Stimulated activated CD4-positive, alpha-beta T cell treated with anti-CD3 and anti-CD28 coated beads, Interleukin-4, amount 100 ng/mL, for 24 hours (primary cell): Measurements from ENCODE around the gene BAIAP3.

Source experiments
- DNase-seq: peaks from one replicate; pipeline ENCODE4 v3.0.0-alpha.2; 2020

Gene BAIAP3

DNA sequence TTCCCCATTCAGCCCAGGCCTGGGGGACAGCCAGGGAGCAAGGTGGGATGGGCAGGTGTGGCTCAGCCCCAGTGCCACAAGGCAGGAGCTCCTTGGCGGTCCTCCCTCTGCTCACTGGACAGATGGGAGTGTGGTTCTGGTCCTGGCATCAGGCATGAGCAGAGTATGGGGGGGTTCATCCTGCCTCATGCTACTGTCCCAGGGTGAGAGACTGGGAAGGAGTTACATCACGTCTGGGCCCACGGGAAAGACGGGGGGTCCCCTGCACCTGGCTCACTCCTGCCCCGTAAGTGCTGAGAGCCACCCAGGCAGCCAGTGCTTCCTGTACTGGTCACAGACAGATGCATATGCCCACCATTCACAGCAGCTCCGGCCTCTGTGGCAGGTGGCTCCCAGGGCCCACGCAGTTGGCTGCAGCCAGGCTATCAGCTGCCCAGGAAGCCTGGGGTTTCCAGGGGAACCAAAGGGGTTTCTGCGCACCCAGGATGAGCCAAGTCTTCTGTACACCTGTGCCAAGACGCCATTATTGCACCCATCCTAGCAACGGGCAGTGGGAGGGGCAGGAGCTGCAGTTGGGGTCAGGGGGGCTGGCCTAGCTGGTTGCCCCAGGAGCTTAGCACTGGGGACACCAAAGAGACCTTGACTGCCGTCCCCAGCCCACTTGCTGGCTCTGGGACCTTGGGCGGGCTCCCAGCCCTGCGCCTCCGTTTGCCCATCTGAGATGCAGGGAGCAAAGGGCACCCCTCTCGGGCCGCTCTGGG is 1.9 kb downstream of the BAIAP3 start:
- DNase-seq: no peak

DNA sequence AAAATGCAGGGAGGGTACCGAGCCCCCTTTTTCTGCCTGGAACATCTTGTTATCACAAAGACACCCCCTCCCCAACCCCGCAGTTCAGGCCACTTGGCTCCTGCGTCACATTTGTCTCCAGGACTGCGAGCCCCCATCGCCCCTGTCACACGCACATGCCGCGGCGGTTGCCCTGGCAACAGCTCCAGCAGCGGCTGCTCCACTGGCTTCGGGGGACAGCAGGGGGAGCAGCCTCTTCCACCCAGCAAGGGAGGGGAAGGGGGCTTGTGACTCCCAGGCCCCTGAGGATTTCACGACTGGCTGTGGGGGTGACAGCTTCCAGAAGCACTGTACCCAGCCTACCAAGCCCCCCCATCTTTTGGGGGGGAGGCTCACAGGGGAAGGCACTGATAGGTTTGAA is 2.6 kb downstream of the BAIAP3 start:
- DNase-seq: no peak

DNA sequence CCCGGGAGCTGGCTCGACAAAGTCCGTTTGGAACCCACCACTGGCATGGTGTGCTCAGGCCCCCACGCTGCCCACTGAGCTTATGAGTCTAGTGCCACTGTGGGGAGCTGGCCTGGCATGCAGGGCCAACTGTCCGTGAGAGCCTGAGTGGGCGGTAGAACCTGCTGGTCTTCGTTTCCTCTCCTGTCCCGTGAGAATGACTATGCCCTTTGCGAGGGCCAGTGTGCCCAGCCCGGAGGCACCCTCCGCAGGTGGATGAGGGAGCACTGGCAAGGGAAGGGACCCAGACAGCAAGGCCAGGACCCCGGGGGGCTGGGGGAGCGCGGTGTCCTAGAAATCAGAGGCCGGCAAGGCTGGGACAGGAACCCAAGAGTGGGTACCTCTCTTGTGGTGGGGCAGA is 3.2 kb downstream of the BAIAP3 start:
- DNase-seq: no peak

DNA sequence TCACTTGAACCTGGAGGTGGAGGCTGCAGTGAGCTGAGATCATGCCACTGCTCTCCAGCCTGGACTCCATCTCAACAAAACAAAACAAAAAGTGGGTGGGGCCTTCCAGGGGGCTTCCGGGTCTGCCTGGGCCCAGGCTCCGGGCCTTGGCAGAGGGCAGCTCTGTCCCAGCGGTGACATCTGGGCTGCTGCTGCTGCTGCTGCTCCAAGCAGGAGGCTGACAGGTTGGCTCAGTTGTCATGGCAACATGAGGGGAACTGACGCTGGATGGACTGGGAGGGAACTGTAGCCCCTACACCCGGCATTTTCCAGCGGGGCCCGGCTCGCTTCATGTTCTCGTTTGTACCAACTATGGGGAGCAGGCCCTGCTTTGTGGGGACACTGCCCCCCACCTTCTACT is 4.0 kb downstream of the BAIAP3 start:
- no peak for DNase-seq

DNA sequence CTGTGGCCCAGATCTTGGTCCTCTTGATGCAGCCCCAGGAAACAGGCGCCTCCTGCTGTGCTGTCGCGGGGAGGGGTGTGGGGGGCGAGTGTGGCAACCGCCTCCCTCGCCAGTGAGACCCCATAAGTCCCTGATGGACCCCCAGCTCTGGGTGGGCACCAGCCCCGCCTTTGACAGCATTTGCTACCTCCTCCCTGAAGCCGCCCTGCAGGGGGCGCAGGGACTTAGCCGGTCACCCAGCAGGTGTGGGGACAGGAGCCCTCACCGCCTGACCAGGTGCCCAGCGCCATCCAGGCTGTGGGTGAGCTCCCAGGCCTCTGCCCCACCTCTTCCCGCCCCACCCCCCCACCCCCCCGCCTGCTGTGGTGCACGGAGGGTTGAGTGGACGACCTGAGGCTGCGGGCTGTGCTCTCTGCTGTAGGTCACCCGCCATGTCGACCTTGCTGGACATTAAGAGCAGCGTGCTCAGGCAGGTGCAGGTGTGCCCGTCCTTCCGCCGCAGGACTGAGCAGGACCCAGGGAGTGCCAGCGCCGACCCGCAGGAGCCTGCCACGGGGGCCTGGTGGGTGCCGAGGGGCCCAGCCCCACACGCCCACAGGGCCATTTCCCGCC is 4.8 kb downstream of the BAIAP3 start:
- no peak for DNase-seq

DNA sequence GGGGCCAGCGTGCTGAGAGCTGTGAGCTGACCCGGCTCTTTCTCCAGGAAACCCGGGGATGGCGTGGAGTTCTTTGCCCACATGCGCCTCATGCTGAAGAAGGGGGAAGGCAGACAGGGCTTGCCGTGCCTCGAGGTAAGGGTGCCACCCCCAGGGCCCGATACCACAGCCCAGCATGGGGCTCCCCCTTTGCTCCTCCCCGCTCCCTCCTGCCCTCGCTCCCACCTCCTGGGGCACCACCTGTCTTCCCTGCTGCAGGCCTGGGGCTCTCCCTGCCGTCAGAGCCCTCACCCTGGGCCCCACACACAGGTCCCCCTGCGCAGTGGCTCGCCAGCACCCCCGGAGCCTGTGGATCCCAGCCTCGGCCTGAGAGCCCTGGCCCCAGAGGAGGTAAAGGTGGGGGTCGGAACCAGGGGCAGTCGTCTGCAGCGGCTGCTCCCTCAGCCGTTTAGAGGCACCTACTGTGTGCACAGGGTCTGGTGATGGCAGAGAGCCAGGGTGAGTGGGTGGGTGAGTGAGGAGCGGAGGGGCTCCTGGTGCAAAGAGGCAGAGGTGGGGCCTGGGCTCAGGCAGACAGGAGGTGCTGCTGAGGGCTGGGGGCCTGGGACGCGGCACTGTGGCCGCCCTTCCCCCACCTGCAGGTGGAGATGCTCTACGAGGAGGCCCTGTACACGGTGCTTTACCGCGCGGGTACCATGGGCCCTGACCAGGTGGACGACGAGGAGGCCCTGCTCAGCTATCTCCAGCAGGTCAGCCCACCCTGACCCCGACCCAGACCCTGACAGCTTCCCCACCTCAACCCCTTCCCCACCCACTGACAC is 5.6 kb downstream of the BAIAP3 start:
- DNase-seq: no peak

DNA sequence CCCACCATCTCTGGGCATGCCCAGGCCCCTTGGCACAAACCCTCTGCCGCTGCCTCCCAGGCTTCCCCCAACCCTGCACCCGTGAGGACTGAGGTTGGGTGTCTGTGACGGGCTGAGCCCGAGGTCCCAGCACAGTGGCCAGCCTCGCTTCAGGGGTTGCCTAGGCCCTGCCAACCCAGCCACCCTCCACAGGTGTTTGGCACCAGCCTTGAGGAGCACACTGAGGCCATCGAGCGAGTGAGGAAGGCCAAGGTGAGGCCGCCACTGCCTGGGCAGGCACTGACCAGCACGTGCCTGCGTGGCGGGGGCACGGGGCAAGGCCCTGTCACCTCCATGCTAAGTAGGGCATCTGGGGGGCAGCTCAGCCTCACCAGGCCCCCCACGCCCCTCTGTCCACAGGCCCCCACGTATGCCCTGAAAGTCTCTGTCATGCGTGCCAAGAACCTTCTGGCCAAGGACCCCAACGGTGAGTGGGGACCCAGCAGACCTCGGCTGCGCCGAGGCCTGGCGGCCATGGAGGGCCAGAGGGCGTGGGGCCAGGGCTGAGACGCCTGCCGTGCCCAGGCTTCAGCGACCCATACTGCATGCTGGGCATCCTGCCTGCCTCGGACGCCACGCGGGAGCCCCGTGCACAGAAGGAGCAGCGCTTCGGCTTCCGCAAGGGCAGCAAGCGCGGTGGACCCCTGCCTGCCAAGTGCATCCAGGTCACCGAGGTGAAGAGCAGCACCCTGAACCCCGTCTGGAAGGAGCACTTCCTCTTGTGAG is 7.5 kb downstream of the BAIAP3 start:
- no peak for DNase-seq

DNA sequence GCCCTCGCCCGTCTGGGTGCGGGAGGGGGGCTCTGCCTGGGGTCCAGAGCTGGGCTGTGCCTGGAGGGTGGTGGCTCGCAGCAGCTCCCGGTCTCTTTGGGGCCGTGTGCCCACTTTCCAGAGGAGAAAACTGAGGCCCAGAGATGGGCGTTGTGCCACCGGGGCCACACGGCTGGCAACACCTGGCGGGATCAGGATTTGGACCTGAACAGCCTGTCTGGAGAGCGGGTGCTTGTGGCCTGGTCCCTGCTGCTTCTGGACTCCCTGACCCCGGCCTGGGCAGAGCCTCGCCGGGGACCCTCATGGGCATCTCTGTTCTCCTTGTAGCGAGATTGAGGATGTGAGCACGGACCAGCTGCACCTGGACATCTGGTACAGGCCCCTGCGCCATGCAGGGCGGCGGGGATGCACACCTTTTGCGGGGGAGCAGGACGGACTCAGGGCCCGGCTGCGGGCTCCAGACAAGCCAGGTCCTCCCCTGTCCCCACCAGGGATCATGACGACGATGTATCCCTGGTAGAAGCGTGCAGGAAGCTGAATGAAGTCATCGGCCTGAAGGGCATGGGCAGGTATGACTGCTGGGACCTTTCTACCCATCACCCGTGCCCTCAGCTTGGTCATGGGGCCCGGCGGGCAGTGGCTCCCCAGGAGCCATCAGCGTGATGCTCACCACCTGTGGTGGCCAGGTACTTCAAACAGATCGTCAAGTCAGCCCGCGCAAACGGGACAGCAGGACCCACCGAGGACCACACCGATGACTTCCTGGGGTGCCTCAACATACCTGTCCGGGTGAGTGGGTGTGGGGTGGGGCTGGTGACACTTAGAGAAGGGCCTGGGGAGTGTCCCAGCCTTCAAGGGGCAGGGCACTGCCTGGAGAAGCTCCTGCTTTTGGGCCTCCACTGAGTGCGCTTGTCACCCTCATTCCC is 8.3 kb downstream of the BAIAP3 start:
- no peak for DNase-seq

DNA sequence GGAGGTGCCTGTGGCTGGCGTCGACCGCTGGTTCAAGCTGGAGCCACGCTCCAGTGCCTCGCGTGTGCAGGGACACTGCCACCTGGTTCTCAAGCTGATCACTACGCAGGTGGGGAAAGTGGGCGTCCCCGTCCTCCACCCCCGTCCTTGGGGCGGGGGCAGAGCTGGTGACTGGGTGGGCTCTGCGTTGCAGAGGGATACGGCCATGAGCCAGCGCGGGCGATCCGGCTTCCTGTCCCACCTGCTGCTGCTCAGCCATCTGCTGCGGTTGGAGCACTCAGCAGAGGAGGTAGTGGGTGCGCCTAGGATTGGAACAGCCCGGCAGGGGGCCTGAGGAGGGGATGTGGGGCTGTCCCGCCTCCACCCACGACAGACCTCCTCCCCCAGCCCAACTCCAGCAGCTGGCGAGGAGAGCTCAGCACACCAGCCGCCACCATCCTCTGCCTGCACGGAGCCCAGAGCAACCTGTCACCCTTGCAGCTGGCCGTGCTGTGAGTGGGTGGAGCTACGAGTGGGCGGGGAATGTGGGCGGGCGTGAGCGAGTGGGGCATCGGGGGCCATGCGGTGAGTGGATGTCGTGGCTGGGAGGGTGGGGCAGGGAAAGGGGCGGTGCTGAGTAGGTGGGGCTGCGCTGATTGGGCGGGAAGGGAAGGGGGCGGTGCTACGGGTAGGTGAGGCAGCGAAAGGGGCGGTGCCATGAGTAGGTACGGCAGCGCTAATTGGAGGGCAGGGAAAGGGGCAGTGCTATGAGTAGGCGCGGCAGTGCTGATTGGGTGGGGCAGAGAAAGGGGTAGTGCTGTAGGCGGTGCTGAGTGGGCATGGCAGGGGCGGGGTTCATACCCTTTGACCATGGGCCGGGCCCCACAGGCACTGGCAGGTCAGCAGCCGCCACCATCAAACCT is 9.3 kb downstream of the BAIAP3 start:
- DNase-seq: peak; percentile 86

DNA sequence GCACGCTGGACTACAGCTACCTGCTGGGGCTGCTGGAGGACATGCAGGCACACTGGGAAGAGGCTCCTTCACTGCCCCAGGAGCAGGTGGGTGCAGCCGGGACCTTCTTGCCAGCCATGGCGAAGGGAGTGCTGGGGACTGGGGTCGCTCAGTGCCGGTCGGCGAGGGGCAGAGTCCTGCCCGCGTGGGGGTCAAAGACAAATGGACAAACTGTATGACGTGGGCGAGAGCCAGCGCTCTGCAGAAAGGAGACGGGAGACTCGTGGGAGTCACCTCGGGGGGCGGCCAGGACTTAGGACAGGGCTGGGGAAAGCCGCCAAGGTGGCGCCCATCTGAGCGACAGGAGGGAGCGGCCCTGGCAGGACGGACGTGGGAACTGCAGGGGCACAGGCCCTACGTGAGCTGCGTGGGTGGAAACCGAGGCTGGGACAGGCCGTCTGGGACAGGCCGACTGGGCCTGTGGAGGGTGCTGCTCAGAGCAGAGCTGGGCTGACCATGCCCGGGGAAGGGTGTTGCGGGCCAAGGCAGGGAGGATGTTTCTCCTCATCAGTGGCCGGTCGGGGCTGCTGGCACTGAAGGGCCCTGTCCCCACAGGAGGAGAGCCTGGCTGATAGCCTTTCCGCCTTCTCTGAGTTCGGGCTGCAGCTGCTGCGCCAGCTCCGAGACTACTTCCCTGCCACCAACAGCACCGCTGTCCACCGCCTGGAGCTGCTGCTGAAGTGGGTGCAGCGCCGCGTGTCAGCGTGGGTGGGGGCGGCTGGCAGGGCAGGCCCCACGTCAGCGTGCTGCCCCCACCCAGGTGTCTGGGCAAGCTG is 10.2 kb downstream of the BAIAP3 start:
- no peak for DNase-seq

DNA sequence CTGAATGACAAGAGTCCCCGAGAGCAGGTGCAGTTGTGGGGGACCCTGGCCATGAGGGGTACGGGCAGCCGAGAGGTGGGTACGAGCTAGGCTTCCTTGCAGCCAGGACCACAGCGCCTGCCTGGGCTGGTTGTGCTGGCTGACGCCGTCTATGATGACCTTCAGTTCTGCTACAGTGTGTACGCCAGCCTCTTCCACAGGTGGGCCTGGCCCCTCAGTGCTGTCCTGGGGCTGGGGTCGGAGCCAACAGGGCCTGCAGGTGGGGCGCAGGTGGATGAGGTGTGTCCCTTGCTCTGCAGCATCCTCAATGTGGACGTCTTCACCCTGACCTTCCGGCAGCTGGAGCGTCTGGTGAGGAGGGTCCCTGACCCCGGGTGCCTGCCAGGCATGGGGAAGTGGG is 11.1 kb downstream of the BAIAP3 start:
- no peak for DNase-seq

DNA sequence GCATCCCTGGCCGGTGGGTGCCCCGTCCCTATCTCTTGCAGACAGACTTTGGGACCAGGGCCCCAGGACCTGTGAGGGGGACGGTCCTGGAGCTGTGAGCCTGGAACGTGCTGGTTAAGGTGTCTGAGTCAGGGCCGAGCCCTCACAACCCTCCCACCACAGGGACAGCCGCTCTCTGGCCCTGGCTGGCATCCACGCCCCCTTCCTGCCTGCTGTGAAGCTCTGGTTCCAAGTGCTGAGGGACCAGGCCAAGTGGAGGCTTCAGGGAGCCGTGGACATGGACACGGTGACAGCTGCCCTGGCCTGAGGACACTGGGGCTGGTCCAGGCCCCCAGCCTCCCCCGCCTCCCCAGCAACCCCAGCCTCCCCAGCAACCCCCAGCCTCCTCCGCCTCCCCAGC is 11.6 kb downstream of the BAIAP3 start:
- no peak for DNase-seq

DNA sequence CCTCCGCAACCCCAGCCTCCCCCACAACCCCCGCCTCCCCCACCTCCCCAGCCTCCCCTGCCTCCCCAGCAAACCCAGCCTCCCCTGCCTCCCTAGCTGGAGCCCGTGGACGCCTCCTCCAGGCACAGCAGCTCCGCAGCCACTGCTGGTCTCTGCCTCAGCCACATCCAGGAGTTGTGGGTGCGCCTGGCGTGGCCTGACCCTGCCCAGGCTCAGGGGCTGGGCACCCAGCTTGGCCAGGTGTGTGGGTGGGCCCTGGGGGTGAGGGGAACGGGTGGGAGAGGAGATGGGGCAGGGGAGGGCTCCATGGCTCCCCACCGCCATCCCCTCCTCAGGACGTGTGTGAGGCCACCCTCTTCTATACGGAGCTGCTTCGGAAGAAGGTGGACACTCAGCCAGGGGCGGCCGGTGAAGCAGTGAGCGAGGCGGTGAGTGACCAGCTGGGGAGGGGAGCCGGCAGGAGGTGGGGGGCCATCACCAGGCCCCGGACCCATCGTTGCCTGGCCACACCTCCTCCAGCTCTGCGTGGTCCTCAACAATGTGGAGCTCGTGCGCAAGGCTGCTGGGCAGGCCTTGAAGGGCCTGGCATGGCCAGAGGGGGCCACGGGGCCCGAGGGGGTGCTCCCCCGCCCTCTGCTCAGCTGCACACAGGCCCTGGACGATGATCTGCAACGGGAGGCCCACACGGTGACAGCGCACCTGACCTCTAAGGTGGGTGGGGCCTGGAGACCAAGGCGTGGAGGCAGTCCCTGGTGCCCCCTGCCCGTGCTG is 12.4 kb downstream of the BAIAP3 start:
- no peak for DNase-seq

DNA sequence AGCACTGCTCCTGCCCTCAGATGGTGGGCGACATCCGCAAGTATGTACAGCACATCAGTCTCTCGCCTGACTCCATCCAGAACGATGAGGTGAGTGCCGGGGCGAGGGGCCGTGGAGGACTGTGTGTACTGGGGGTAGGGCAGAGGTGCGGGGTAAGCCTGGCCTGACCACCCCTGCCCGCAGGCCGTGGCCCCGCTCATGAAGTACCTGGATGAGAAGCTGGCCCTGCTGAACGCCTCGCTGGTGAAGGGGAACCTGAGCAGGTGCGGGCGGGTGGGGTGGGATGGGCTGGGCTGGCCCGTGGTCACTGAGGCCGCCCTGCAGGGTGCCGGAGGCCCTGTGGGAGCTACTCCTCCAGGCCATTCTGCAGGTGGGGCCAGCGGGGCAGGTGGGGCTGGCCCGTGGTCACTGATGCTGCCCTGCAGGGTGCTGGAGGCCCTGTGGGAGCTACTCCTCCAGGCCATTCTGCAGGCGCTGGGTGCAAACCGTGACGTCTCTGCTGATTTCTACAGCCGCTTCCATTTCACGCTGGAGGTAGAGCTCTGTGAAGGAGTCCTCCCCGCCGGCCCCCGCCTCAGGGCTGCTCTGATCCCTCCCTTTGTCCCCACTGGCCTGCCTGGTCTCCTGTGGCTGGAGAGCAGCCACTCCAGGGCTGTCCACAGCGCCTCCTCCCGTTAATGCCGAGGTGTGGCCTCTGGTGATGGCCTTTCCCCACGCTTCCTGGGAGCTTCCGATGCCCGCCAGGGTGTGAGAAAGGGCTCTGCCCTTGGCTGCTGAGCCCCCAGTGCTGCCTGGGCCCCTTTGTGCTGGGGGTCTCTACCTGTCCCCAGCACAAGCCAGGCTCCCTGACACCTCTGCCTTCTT is 13.2 kb downstream of the BAIAP3 start:
- DNase-seq: no peak

DNA sequence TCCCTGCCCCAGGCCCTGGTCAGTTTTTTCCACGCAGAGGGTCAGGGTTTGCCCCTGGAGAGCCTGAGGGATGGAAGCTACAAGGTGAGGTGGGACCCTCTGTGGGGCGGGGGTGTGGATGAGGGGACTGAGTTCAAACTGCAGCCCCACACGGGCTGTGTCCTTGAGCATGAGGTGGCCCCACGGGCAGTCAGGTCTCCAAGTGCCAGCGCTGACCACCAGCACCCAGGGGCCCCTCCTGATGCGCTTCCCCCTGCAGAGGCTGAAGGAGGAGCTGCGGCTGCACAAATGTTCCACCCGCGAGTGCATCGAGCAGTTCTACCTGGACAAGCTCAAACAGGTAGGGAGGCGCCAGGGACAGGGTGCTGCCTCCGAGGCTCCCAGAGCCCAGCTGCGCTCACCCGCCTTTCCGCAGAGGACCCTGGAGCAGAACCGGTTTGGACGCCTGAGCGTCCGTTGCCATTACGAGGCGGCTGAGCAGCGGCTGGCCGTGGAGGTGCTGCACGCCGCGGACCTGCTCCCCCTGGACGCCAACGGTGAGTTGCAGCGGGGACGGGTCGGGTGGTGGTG is 13.9 kb downstream of the BAIAP3 start:
- DNase-seq: no peak

DNA sequence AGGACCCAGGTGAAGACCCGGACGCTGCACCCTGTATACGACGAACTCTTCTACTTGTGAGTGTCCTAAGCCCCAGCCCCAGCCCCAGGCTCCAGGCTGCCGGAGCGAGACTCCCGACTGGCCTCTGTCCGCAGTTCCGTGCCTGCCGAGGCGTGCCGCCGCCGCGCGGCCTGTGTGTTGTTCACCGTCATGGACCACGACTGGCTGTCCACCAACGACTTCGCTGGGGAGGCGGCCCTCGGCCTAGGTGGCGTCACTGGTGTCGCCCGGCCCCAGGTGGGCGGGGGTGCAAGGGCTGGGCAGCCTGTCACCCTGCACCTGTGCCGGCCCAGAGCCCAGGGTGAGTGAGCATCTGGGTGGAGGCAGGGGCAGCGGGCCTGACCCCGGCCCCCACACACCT is 14.5 kb downstream of the BAIAP3 start:
- no peak for DNase-seq

DNA sequence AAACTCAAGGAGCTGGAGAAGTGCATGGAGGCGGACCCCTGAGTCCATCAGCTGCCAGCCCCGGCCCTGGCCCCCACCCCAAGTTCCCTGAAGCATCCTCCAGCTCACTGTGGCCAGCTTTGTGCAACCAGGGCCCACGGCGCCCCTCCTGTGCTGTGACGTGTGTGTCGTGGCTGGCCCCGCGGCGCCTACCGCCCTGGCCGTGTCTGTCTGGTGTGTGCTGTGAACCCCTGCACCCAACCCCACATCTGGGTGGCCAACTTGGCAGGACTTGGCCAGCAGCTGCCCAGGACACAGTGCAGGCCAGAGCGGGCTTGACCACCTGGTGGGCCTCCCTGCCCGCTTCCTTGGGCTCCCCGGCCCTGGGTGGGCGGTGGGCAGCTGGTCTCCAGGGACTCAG is 15.0 kb downstream of the BAIAP3 start:
- no peak for DNase-seq

DNA sequence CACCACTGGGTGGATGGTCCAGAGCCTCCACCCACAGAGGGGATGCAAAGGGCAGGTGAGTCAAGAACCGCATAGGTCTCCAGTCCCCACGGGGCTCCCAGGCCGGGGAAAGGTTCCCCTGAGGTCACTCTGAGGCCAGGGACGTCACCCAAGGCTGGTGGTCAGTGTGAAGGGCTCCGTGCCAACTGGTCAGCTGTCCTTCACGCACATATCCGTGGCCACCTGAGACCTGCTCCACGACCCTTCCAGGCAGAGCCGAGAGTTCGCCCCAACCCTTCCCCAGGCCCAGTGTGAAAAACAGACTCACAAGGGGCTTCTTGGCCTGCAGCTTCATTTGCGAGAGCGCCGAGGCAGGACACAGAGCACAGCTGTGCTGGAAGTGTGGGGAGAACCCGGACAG is 15.5 kb downstream of the BAIAP3 start:
- DNase-seq: no peak
